ENCODE results near the gene KRT20. TPM values are rescaled to one million over a fixed set of nuclear protein-coding genes. Genes with fewer than 3 reads are reported as not detected.

Gene KRT20
- total RNA-seq, 1 experiment from 2014 or later: not detected

DNA sequence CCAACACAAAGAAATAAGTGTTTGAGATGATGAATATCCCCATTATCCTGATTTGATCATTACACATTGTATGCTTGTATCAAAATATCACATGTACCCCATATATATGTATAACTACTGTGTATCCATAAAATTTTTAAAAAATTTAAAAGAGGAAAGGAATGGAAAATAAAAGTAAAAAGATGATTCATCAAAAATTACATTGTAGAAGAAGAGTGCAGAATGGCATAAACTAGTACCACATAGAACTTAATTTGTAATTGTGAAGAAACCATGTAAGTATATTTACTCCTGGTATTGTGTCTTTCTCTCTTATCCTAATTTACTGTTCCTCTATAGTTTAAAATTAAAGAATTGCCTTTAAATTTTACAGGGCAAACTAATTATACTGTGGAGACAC, 51.2 kb downstream of the KRT20 start:
- Histone ChIP-seq H3K79me1 (ENCODE audit: insufficient read depth, low read depth, low read length, poor library complexity, severe bottlenecking) (no peaks in the 10 kb centered on the region), H3K79me2 (ENCODE audit: insufficient read depth, low read length) (no peaks in the 10 kb centered on the region), H4K8ac (replicated peaks; ENCODE audit: insufficient read length, low read depth, low read length) (no peak overlapping the region), H3K56ac (ENCODE audit: insufficient read length, low read depth, low read length) (no peak overlapping the region), H2BK12ac (ENCODE audit: insufficient read length, low read depth, low read length) (no peak overlapping the region), H3K4ac (ENCODE audit: low read depth, low read length) (no peak overlapping the region), H2AFZ (ENCODE audit: low read length) (no peak overlapping the region), H3K14ac (ENCODE audit: insufficient read depth, low read length) (no peak overlapping the region), H2BK15ac (ENCODE audit: low read depth, low read length) (no peak overlapping the region), H3T11ph (ENCODE audit: low read length) (no peak overlapping the region), H4K91ac (ENCODE audit: insufficient read length, low read depth, low read length) (no peak overlapping the region), H4K5ac (ENCODE audit: insufficient read length, low read depth, low read length) (no peak overlapping the region), H3K27ac (ENCODE audit: insufficient read length, low read depth, low read length) (no peak overlapping the region), H4K20me1 (ENCODE audit: control insufficient read depth, insufficient read depth, insufficient read length) (no peaks in the 10 kb centered on the region), H2BK20ac (ENCODE audit: low read depth, low read length, poor library complexity, severe bottlenecking) (no peak overlapping the region), H3K23me2 (ENCODE audit: insufficient read length, low read depth, low read length, poor library complexity, severe bottlenecking) (no peaks in the 10 kb centered on the region), H3K4me1 (ENCODE audit: insufficient read depth, low read length) (no peaks in the 10 kb centered on the region), H3K27me3 (ENCODE audit: insufficient read depth, low read length) (peaks cover 8% of the 10 kb centered on the region; the same call in 1 of the 2 replicates), H3K23ac (ENCODE audit: insufficient read length, low read depth, low read length) (no peak overlapping the region), H2AK5ac (ENCODE audit: insufficient read length, low read length) (no peak overlapping the region), H2BK120ac (ENCODE audit: low read depth, low read length, poor library complexity, severe bottlenecking) (no peak overlapping the region), H3K4me2 (ENCODE audit: insufficient read depth, insufficient read length, low read length) (no peak overlapping the region), H2BK5ac (ENCODE audit: insufficient read length, low read length) (no peak overlapping the region), H3K18ac (ENCODE audit: insufficient read length, low read depth, low read length) (no peak overlapping the region), H3K9me3 (ENCODE audit: control insufficient read depth, low read depth, low read length) (no peaks in the 10 kb centered on the region), H3K9ac (ENCODE audit: extremely low read depth, insufficient read length, low read length) (no peak overlapping the region)
- no peak overlapping the region for H3K4me3 Mint-ChIP-seq
- DNase-seq: no peak
- H3K9me3 Mint-ChIP-seq: no peaks in the 10 kb centered on the region
- no peak overlapping the region for H3K27ac Mint-ChIP-seq
- peaks cover 91% of the 10 kb centered on the region for H3K27me3 Mint-ChIP-seq (ENCODE audit: low read depth)
- H3K4me1 Mint-ChIP-seq: peaks cover 6% of the 10 kb centered on the region in 2 experiments
- TF ChIP-seq, protein P1, sequence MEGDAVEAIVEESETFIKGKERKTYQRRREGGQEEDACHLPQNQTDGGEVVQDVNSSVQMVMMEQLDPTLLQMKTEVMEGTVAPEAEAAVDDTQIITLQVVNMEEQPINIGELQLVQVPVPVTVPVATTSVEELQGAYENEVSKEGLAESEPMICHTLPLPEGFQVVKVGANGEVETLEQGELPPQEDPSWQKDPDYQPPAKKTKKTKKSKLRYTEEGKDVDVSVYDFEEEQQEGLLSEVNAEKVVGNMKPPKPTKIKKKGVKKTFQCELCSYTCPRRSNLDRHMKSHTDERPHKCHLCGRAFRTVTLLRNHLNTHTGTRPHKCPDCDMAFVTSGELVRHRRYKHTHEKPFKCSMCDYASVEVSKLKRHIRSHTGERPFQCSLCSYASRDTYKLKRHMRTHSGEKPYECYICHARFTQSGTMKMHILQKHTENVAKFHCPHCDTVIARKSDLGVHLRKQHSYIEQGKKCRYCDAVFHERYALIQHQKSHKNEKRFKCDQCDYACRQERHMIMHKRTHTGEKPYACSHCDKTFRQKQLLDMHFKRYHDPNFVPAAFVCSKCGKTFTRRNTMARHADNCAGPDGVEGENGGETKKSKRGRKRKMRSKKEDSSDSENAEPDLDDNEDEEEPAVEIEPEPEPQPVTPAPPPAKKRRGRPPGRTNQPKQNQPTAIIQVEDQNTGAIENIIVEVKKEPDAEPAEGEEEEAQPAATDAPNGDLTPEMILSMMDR (conservative IDR thresholded peaks at IDR 0.05): no peak
- H3K36me3 Mint-ChIP-seq (ENCODE audit: insufficient read depth in 1 of 3, low read depth in 3 of 3): peaks cover 0 to 10% (median 0%) of the 10 kb centered on the region in 3 experiments; a peak in 3 of 7 replicates

Data from H9 (cell line).